ENCODE measurements around the gene MCM10. TPM values are rescaled to one million over a fixed set of nuclear protein-coding genes. Genes with fewer than 3 reads are reported as not detected.

Gene MCM10
- total and polyA plus RNA-seq, 9 of the 15 experiments (the other 6 are each of a cell fraction or from before 2014, with no cell fraction given): 10.4 to 68.1 (median 48.0) TPM

GRCh38 chr10:13201132-13201531, 39.8 kb downstream of the MCM10 start (continued):
- TF ChIP-seq TAF1 (IDR thresholded peaks at IDR 0.05; ENCODE audit: control insufficient read depth, extremely low read depth, insufficient read depth, low read length, severe bottlenecking) (no peak), ZNF75A (CRISPR knock-in tag; IDR thresholded peaks at IDR 0.05) (no peak), SIX5 (IDR thresholded peaks at IDR 0.05; ENCODE audit: borderline replicate concordance in 1 of 2, insufficient read depth in 1 of 2, low read depth in 1 of 2, low read length in 2 of 2) (no peak), TSHZ1 (CRISPR knock-in tag; IDR thresholded peaks at IDR 0.05) (no peak), ELF2 (CRISPR knock-in tag; IDR thresholded peaks at IDR 0.05) (no peak), SP2 (IDR thresholded peaks at IDR 0.05; ENCODE audit: extremely low read depth, low read depth, low read length, poor library complexity, severe bottlenecking) (no peak), FOSL1 (tag; conservative IDR thresholded peaks at IDR 0.05) (0 out of 2 replicates have a peak, but pooled peaks have one; percentile 24), ZFX (CRISPR knock-in tag; IDR thresholded peaks at IDR 0.05) (no peak), MLX (CRISPR knock-in tag; conservative IDR thresholded peaks at IDR 0.05) (no peak), KLF6 (CRISPR knock-in tag; IDR thresholded peaks at IDR 0.05; ENCODE audit: borderline replicate concordance) (no peak), ELK3 (CRISPR knock-in tag; IDR thresholded peaks at IDR 0.05) (no peak), ZNF780A (CRISPR knock-in tag; IDR thresholded peaks at IDR 0.05) (no peak), FUS (optimal IDR thresholded peaks at IDR 0.05; ENCODE audit: low read depth, low read length) (no peak), BRD4 (IDR thresholded peaks at IDR 0.05) (no peak), TOE1 (IDR thresholded peaks at IDR 0.05; ENCODE audit: borderline replicate concordance) (no peak), TOE1 (CRISPR knock-in tag; IDR thresholded peaks at IDR 0.05; ENCODE audit: borderline replicate concordance, low read depth) (no peak), TEAD4 (IDR thresholded peaks at IDR 0.05; ENCODE audit: low read length) (no peak), TEAD4 (CRISPR knock-in tag; IDR thresholded peaks at IDR 0.05; ENCODE audit: borderline replicate concordance) (no peak), MAFF (IDR thresholded peaks at IDR 0.05; ENCODE audit: low read length) (peak; percentile 32; the same call in 1 of the 2 replicates), MAFK (IDR thresholded peaks at IDR 0.05; ENCODE audit: low read length) (peak; percentile 35; the same call in 1 of the 2 replicates), NCOA2 (IDR thresholded peaks at IDR 0.05; ENCODE audit: partially characterized antibody in 2 of 2) (no peak), C11orf30 (IDR thresholded peaks at IDR 0.05; ENCODE audit: low read depth) (peak; percentile 49), E2F4 (CRISPR knock-in tag; IDR thresholded peaks at IDR 0.05; ENCODE audit: low read depth) (no peak), RCOR1 (IDR thresholded peaks at IDR 0.05; ENCODE audit: borderline replicate concordance in 1 of 2, low read depth in 2 of 2, low read length in 2 of 2) (no peak)

Data from K562 (cell line).